HEK293 (cell line): ENCODE results near the gene TDRD1.

Source experiments
- CTCF ChIA-PET: fragments of 350-600 bp; formaldehyde crosslinking; extraction: SDS; loops from one replicate; lab custom pipeline; 2021; ENCODE audit warnings: antibody characterized with exemption; lab: Yijun Ruan, JAX
- POLR2A ChIA-PET: fragments of 300-600 bp; formaldehyde crosslinking; extraction: SDS; loops from one replicate; lab custom pipeline; 2020; ENCODE audit warnings: antibody characterized with exemption, inconsistent platforms; lab: Yijun Ruan, JAX
- H3K27ac ChIP-seq: fragments of 200-500 bp; sonication (Bioruptor generic); 2 replicates; pipeline ENCODE4 v1.5.1; 2014; ENCODE audit warnings: low read depth, low read length, control low read depth, inconsistent platforms; ENCODE audit errors: extremely low read depth
- H3K36me3 ChIP-seq, 2 experiments: fragments of 200-500 bp in 1 of 2; sonication (Bioruptor generic) in 1 of 2; 1 replicate in 1 of 2; 2 replicates in 1 of 2; pipeline ENCODE4 v1.5.1; 2014 to 2017; ENCODE audit warnings: inconsistent platforms in 2 of 2, low read length in 2 of 2; ENCODE audit not compliant: control insufficient read depth in 2 of 2, insufficient read depth in 1 of 2
- H3K4me1 ChIP-seq: fragments of 200-500 bp; sonication (Bioruptor generic); 2 replicates; pipeline ENCODE4 v1.5.1; 2014; ENCODE audit warnings: mild to moderate bottlenecking, low read length, inconsistent platforms; ENCODE audit not compliant: control insufficient read depth, insufficient read depth
- H3K4me3 ChIP-seq: 2 replicates; pipeline ENCODE4 v1.5.1; 2011; ENCODE audit warnings: low read depth, mild to moderate bottlenecking, control low read depth, low read length, moderate library complexity
- H3K9me3 ChIP-seq: fragments of 200-500 bp; sonication (Bioruptor generic); 2 replicates; pipeline ENCODE4 v1.5.1; 2014; ENCODE audit warnings: low read depth, low read length, inconsistent platforms; ENCODE audit not compliant: control insufficient read depth, insufficient read depth
- CTCF ChIP-seq: fragments of 450-650 bp; formaldehyde crosslinking; IDR thresholded peaks from 2 replicates; pipeline ENCODE4 v1.5.1; 2016; ENCODE audit warnings: missing biosample characterization, missing genetic modification characterization
- GLIS1 ChIP-seq: fragments of 450-650 bp; formaldehyde crosslinking; IDR thresholded peaks from 2 replicates; pipeline ENCODE4 v1.5.1; 2016; ENCODE audit warnings: missing biosample characterization, missing genetic modification characterization
- KLF1 ChIP-seq: fragments of 450-650 bp; formaldehyde crosslinking; IDR thresholded peaks from 2 replicates; pipeline ENCODE4 v1.5.1; 2016; ENCODE audit warnings: missing biosample characterization, missing genetic modification characterization
- KLF10 ChIP-seq: fragments of 450-650 bp; IDR thresholded peaks from 2 replicates; pipeline ENCODE4 v1.5.1; 2018; ENCODE audit warnings: missing biosample characterization, mild to moderate bottlenecking, missing genetic modification characterization
- KLF16 ChIP-seq: fragments of 450-650 bp; formaldehyde crosslinking; IDR thresholded peaks from 2 replicates; pipeline ENCODE4 v1.5.1; 2017; ENCODE audit warnings: missing biosample characterization, missing genetic modification characterization
- KLF8 ChIP-seq: fragments of 450-650 bp; formaldehyde crosslinking; IDR thresholded peaks from 2 replicates; pipeline ENCODE4 v1.5.1; 2016; ENCODE audit warnings: missing biosample characterization, missing genetic modification characterization
- PATZ1 ChIP-seq: fragments of 450-650 bp; formaldehyde crosslinking; IDR thresholded peaks from 2 replicates; pipeline ENCODE4 v1.5.1; 2016; ENCODE audit warnings: missing biosample characterization, missing genetic modification characterization
- PBX3 ChIP-seq: sonication (generic); formaldehyde crosslinking; IDR thresholded peaks from 2 replicates; pipeline ENCODE4 v1.8.1; 2022; ENCODE audit warnings: mild to moderate bottlenecking, moderate library complexity, missing genetic modification reagents
- SCRT1 ChIP-seq: fragments of 450-650 bp; formaldehyde crosslinking; IDR thresholded peaks from 2 replicates; pipeline ENCODE4 v1.5.1; 2016; ENCODE audit warnings: missing biosample characterization, missing genetic modification characterization, borderline replicate concordance
- SCRT2 ChIP-seq: fragments of 450-650 bp; formaldehyde crosslinking; IDR thresholded peaks from 2 replicates; pipeline ENCODE4 v1.5.1; 2016; ENCODE audit warnings: missing biosample characterization, missing genetic modification characterization
- ZBTB17 ChIP-seq: fragments of 450-650 bp; formaldehyde crosslinking; IDR thresholded peaks from 2 replicates; pipeline ENCODE4 v1.5.1; 2016; ENCODE audit warnings: missing biosample characterization, missing genetic modification characterization
- ZBTB26 ChIP-seq: fragments of 450-650 bp; formaldehyde crosslinking; optimal IDR thresholded peaks from 2 replicates; pipeline ENCODE3; 2016; ENCODE audit warnings: missing biosample characterization, mild to moderate bottlenecking, missing genetic modification characterization
- ZFP69B ChIP-seq: fragments of 450-650 bp; formaldehyde crosslinking; IDR thresholded peaks from 2 replicates; pipeline ENCODE4 v1.5.1; 2016; ENCODE audit warnings: missing biosample characterization, missing genetic modification characterization
- ZNF335 ChIP-seq: fragments of 450-650 bp; formaldehyde crosslinking; conservative IDR thresholded peaks from 2 replicates; pipeline ENCODE4 v1.5.1; 2016; ENCODE audit warnings: missing biosample characterization, missing genetic modification characterization
- ZNF350 ChIP-seq: fragments of 450-650 bp; formaldehyde crosslinking; IDR thresholded peaks from 2 replicates; pipeline ENCODE4 v1.5.0; 2017; ENCODE audit warnings: missing biosample characterization, mild to moderate bottlenecking, missing genetic modification characterization
- ZNF362 ChIP-seq: fragments of 450-650 bp; formaldehyde crosslinking; IDR thresholded peaks from 2 replicates; pipeline ENCODE4 v1.5.1; 2016; ENCODE audit warnings: missing biosample characterization, missing genetic modification characterization
- ZNF404 ChIP-seq: fragments of 450-650 bp; formaldehyde crosslinking; IDR thresholded peaks from 2 replicates; pipeline ENCODE4 v1.5.1; 2017; ENCODE audit warnings: missing biosample characterization, missing genetic modification characterization
- ZNF423 ChIP-seq: fragments of 450-650 bp; formaldehyde crosslinking; IDR thresholded peaks from 2 replicates; pipeline ENCODE4 v1.5.1; 2016; ENCODE audit warnings: missing biosample characterization, missing genetic modification characterization
- ZNF426 ChIP-seq: fragments of 450-650 bp; formaldehyde crosslinking; IDR thresholded peaks from 2 replicates; pipeline ENCODE4 v1.5.1; 2017; ENCODE audit warnings: missing biosample characterization, missing genetic modification characterization, mild to moderate bottlenecking, inconsistent platforms, moderate library complexity
- ZNF433 ChIP-seq: fragments of 450-650 bp; formaldehyde crosslinking; IDR thresholded peaks from 2 replicates; pipeline ENCODE4 v1.5.1; 2016; ENCODE audit warnings: missing biosample characterization, missing genetic modification characterization, low read depth
- ZNF501 ChIP-seq: fragments of 450-650 bp; formaldehyde crosslinking; IDR thresholded peaks from 2 replicates; pipeline ENCODE4 v1.5.1; 2016; ENCODE audit warnings: missing biosample characterization, missing genetic modification characterization
- ZNF561 ChIP-seq: fragments of 450-650 bp; IDR thresholded peaks from 2 replicates; pipeline ENCODE4 v1.5.1; 2018; ENCODE audit warnings: missing biosample characterization, missing genetic modification characterization, borderline replicate concordance
- ZNF843 ChIP-seq: fragments of 450-650 bp; formaldehyde crosslinking; IDR thresholded peaks from 2 replicates; pipeline ENCODE4 v1.5.1; 2016; ENCODE audit warnings: missing biosample characterization, missing genetic modification characterization
- ZSCAN30 ChIP-seq: fragments of 450-650 bp; IDR thresholded peaks from 2 replicates; pipeline ENCODE4 v1.5.1; 2018; ENCODE audit warnings: missing biosample characterization, mild to moderate bottlenecking, missing genetic modification characterization, moderate library complexity
- ZXDB ChIP-seq: fragments of 450-650 bp; formaldehyde crosslinking; IDR thresholded peaks from 2 replicates; pipeline ENCODE4 v1.5.1; 2016; ENCODE audit warnings: missing biosample characterization, missing genetic modification characterization
- TF ChIP-seq, protein P1 (sequence below): fragments of 450-650 bp; formaldehyde crosslinking; IDR thresholded peaks from 2 replicates; pipeline ENCODE4 v1.5.0; 2017; ENCODE audit warnings: missing biosample characterization, missing genetic modification characterization, borderline replicate concordance

The TDRD1 gene

DNA sequence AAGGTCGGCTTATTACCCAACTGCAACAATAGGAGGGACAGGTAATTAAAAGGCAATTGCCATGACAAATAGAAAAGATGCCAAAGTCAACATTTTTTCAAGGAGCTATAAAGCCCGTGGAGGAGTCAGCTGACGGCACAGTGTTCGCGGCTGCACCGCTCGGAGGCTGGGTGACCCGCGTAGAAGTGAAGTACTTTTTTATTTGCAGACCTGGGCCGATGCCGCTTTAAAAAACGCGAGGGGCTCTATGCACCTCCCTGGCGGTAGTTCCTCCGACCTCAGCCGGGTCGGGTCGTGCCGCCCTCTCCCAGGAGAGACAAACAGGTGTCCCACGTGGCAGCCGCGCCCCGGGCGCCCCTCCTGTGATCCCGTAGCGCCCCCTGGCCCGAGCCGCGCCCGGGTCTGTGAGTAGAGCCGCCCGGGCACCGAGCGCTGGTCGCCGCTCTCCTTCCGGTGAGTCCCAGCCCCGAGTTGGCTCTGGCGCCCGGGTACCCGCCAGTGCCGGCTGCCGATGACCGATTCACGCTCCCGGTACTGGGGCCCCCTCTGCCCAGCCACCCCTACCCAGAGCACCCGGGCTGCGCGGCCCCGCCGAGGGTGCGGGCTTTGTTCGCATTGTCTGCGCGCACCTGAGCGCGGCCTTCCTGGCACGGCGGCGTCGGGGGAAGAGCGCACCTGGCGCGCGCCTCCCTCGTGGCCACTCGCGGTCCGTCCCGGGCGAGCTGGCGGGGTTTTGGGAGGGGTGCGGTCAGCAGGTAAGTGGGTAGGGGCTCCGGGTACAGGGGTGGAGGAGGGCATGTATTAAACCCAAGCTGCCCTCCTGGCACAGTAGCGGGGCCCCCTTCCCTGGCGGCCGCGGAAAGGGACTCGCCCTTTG is 60.2 kb downstream of the TDRD1 start, which contains the start of gene VWA2:
Gene VWA2 (plus strand): TSS at position 138 of the 877 bp plus-strand sequence. CDS start 9,460 bp downstream, outside the sequence.
- CTCF ChIA-PET: interaction anchor here (0.7 to 0.8 kb wide), 6 partner anchors 10 to 232 kb away, joined by 3 to 4 read pairs (median 3); no protein-coding TSS in a partner anchor
- TF ChIP-seq, protein P1, sequence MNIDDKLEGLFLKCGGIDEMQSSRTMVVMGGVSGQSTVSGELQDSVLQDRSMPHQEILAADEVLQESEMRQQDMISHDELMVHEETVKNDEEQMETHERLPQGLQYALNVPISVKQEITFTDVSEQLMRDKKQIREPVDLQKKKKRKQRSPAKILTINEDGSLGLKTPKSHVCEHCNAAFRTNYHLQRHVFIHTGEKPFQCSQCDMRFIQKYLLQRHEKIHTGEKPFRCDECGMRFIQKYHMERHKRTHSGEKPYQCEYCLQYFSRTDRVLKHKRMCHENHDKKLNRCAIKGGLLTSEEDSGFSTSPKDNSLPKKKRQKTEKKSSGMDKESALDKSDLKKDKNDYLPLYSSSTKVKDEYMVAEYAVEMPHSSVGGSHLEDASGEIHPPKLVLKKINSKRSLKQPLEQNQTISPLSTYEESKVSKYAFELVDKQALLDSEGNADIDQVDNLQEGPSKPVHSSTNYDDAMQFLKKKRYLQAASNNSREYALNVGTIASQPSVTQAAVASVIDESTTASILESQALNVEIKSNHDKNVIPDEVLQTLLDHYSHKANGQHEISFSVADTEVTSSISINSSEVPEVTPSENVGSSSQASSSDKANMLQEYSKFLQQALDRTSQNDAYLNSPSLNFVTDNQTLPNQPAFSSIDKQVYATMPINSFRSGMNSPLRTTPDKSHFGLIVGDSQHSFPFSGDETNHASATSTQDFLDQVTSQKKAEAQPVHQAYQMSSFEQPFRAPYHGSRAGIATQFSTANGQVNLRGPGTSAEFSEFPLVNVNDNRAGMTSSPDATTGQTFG (tag by site-specific recombination): no peak
- TF ChIP-seq ZNF426 (tag by site-specific recombination) (0 out of 2 replicates have a peak, but pooled peaks have one; percentile 6), CTCF (tag by site-specific recombination) (peak; percentile 35; the same call in 1 of the 2 replicates), SCRT2 (peak; percentile 91), ZXDB (tag by site-specific recombination) (peak; percentile 81), ZBTB26 (tag by site-specific recombination) (peak; percentile 35), ZSCAN30 (tag by site-specific recombination) (0 out of 2 replicates have a peak, but pooled peaks have one; percentile 3), KLF1 (tag by site-specific recombination) (peak; percentile 27; the same call in 1 of the 2 replicates), KLF8 (tag by site-specific recombination) (peak; percentile 33; the same call in 1 of the 2 replicates), ZNF433 (tag by site-specific recombination) (no peak), SCRT1 (tag by site-specific recombination) (peak; percentile 36; the same call in 1 of the 2 replicates), ZNF423 (tag by site-specific recombination) (peak; percentile 45; the same call in 1 of the 2 replicates), ZNF350 (tag by site-specific recombination) (no peak), ZNF404 (tag by site-specific recombination) (no peak), ZNF843 (peak; percentile 36; the same call in 1 of the 2 replicates), ZBTB17 (tag by site-specific recombination) (peak; percentile 48), KLF10 (0 out of 2 replicates have a peak, but pooled peaks have one; percentile 19), ZNF561 (tag by site-specific recombination) (peak; percentile 19; the same call in 1 of the 2 replicates), PATZ1 (tag by site-specific recombination) (peak; percentile 49; the same call in 1 of the 2 replicates), GLIS1 (tag by site-specific recombination) (peak; percentile 28), ZNF335 (tag by site-specific recombination) (0 out of 2 replicates have a peak, but pooled peaks have one; percentile 17), ZNF362 (tag by site-specific recombination) (peak; percentile 71), KLF16 (tag by site-specific recombination) (0 out of 2 replicates have a peak, but pooled peaks have one; percentile 23), ZNF501 (0 out of 2 replicates have a peak, but pooled peaks have one; percentile 35), ZFP69B (tag by site-specific recombination) (peak; percentile 78), PBX3 (no peak)

More for the DNA sequence above, 60.2 kb downstream of the TDRD1 start, which contains the start of gene VWA2:
- Histone ChIP-seq H3K27ac (peak within 1 kb of the TSS; percentile 1; the same call in 1 of the 2 replicates), H3K4me1 (peaks cover 2% of the 10 kb centered on the region; the same call in 1 of the 2 replicates), H3K36me3 (no peaks in the 10 kb centered on the region), H3K4me3 (peak within 1 kb of the TSS; percentile 34), H3K9me3 (no peaks in the 10 kb centered on the region)
- POLR2A ChIA-PET: no interaction called here
